ENCODE measurements around the gene MCTP1. TPM values are rescaled to one million over a fixed set of nuclear protein-coding genes. Genes with fewer than 3 reads are reported as not detected.

The MCTP1 gene
- total RNA-seq, 1 experiment from 2014 or later, result 0.44 TPM

- DNase-seq (ENCODE audit: low read depth, low spot score), result no peak
- Histone ChIP-seq H2AFZ (ENCODE audit: low read depth, low read length, poor library complexity, severe bottlenecking) (no peak overlapping the region), H3K27me3 (ENCODE audit: insufficient read depth, low read length) (no peaks in the 10 kb centered on the region), H3K27ac (ENCODE audit: low read depth, low read length) (no peak overlapping the region), H3K4me2 (ENCODE audit: low read length) (no peak overlapping the region), H3K4me3 (replicated peaks in 1 of 2; ENCODE audit: low read depth in 1 of 2, low read length in 2 of 2) (no peak overlapping the region), H3K9me3 (ENCODE audit: control insufficient read depth in 1 of 2, insufficient read depth in 1 of 2, low read depth in 1 of 2, low read length in 2 of 2) (no peaks in the 10 kb centered on the region), H3K79me2 (ENCODE audit: insufficient read depth, low read length) (no peaks in the 10 kb centered on the region), H4K20me1 (ENCODE audit: insufficient read depth) (no peaks in the 10 kb centered on the region), H3K9ac (ENCODE audit: low read length) (no peak overlapping the region), H3K4me1 (ENCODE audit: control insufficient read depth in 1 of 2, insufficient read depth in 2 of 2, low read length in 2 of 2) (no peaks in the 10 kb centered on the region), H3K36me3 (ENCODE audit: control insufficient read depth in 1 of 2, insufficient read depth in 2 of 2, low read length in 2 of 2) (no peaks in the 10 kb centered on the region), H3K9me2 (ENCODE audit: insufficient read depth) (no peaks in the 10 kb centered on the region)
- intact Hi-C loops (cut with micrococcal nuclease), result no loop called here
- no peak for ATAC-seq
- RAD21 ChIA-PET (ENCODE audit: low non-redundant PET in 1 of 2, low total read pairs in 2 of 2, uncharacterized antibody in 2 of 2, unreplicated experiment in 2 of 2), result no interaction called here
- BruUV-seq (replicated peaks), result no TSS peak
- no peak for TF ChIP-seq POLR2A (IDR thresholded peaks at IDR 0.05; ENCODE audit: borderline replicate concordance, extremely low read depth, insufficient read depth, insufficient read length)
- TF ChIP-seq ZNF274 (IDR thresholded peaks at IDR 0.05; ENCODE audit: low read depth, low read length), result no peak
- TF ChIP-seq, protein P1, sequence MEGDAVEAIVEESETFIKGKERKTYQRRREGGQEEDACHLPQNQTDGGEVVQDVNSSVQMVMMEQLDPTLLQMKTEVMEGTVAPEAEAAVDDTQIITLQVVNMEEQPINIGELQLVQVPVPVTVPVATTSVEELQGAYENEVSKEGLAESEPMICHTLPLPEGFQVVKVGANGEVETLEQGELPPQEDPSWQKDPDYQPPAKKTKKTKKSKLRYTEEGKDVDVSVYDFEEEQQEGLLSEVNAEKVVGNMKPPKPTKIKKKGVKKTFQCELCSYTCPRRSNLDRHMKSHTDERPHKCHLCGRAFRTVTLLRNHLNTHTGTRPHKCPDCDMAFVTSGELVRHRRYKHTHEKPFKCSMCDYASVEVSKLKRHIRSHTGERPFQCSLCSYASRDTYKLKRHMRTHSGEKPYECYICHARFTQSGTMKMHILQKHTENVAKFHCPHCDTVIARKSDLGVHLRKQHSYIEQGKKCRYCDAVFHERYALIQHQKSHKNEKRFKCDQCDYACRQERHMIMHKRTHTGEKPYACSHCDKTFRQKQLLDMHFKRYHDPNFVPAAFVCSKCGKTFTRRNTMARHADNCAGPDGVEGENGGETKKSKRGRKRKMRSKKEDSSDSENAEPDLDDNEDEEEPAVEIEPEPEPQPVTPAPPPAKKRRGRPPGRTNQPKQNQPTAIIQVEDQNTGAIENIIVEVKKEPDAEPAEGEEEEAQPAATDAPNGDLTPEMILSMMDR (IDR thresholded peaks at IDR 0.05 in 2 of 3, conservative IDR thresholded peaks at IDR 0.05 in 1 of 3; ENCODE audit: borderline replicate concordance in 1 of 3, insufficient read depth in 1 of 3, low read depth in 2 of 3, low read length in 2 of 3), result no peak
- no peak for TF ChIP-seq MAX (IDR thresholded peaks at IDR 0.05)
- TF ChIP-seq SP1 (IDR thresholded peaks at IDR 0.05; ENCODE audit: low read depth), result no peak
- no peak for TF ChIP-seq RAD21 (IDR thresholded peaks at IDR 0.05; ENCODE audit: low read depth)
- no peak for TF ChIP-seq YY1 (IDR thresholded peaks at IDR 0.05; ENCODE audit: extremely low read depth, insufficient replicate concordance, low read depth, low read length)
- no peak for TF ChIP-seq SIN3A (IDR thresholded peaks at IDR 0.05; ENCODE audit: low read depth)
- TF ChIP-seq ELF1 (IDR thresholded peaks at IDR 0.05; ENCODE audit: borderline replicate concordance, low read depth), result no peak
- no peak for TF ChIP-seq CBX3 (IDR thresholded peaks at IDR 0.05; ENCODE audit: low read depth)
- no peak for TF ChIP-seq POLR2AphosphoS5 (IDR thresholded peaks at IDR 0.05; ENCODE audit: low read depth, low read length)
- TF ChIP-seq EZH2phosphoT487 (IDR thresholded peaks at IDR 0.05; ENCODE audit: borderline replicate concordance), result no peak
- TF ChIP-seq JUND (IDR thresholded peaks at IDR 0.05), result no peak
- TF ChIP-seq ZBTB33 (IDR thresholded peaks at IDR 0.05; ENCODE audit: extremely low read depth, insufficient replicate concordance, low read length), result no peak
- no peak for TF ChIP-seq REST (IDR thresholded peaks at IDR 0.05; ENCODE audit: low read depth)
- TF ChIP-seq, protein P2, sequence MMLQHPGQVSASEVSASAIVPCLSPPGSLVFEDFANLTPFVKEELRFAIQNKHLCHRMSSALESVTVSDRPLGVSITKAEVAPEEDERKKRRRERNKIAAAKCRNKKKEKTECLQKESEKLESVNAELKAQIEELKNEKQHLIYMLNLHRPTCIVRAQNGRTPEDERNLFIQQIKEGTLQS (IDR thresholded peaks at IDR 0.05), result no peak
- TF ChIP-seq SRF (IDR thresholded peaks at IDR 0.05; ENCODE audit: low read depth), result no peak
- no peak for TF ChIP-seq EGR1 (IDR thresholded peaks at IDR 0.05; ENCODE audit: low read depth)
- no peak for TF ChIP-seq FOSL1 (IDR thresholded peaks at IDR 0.05; ENCODE audit: low read depth)
- POLR2A ChIA-PET, result no interaction called here
- CTCF ChIA-PET, result interaction anchor here (0.5 kb wide), 1 partner anchor 578 kb away, joined by 3 read pairs; no protein-coding TSS in a partner anchor
Observed at GRCh38 chr5:94759961-94760360, 524.9 kb downstream of the MCTP1 start.

Measured in HCT116 (cell line).